Erythroblast (primary cell): ENCODE data around the gene EDRF1.

Source experiments
- GATA1 ChIP-seq: IDR thresholded peaks from 2 replicates; pipeline ENCODE4 v1.6.1; 2011; ENCODE audit warnings: low read depth, mild to moderate bottlenecking, control low read depth, low read length, moderate library complexity
- POLR2A ChIP-seq: IDR thresholded peaks from 2 replicates; pipeline ENCODE4 v1.6.1; 2011; ENCODE audit warnings: mild to moderate bottlenecking, low read length

- no peak for TF ChIP-seq POLR2A
- TF ChIP-seq GATA1 = no peak
Measured at GRCh38 chr10:125727436-125727835, 7.9 kb downstream of the EDRF1 start.
